GM18505 (cell line): ENCODE data around the gene COL9A1.

ENCODE experiments used
- ATAC-seq: cut with Tn5 transposase; IDR thresholded peaks from one replicate; pipeline ENCODE4 v1.9.1; 2021; ENCODE audit not compliant: unreplicated experiment
- POLR2A ChIP-seq: IDR thresholded peaks from 4 replicates; pipeline ENCODE4 v1.6.1; 2011; ENCODE audit warnings: borderline replicate concordance; ENCODE audit not compliant: insufficient read depth, insufficient read length; ENCODE audit errors: extremely low read depth

Gene COL9A1

GRCh38 chr6:70241031-70241430 lies 61.9 kb downstream of the COL9A1 start:
- TF ChIP-seq POLR2A: no peak
- ATAC-seq: no peak

- no peak for TF ChIP-seq POLR2A
- no peak for ATAC-seq
These were observed 66.5 kb downstream of the COL9A1 start for GRCh38 chr6:70236343-70236742.

GRCh38 chr6:70234561-70235236 lies 68.2 kb downstream of the COL9A1 start:
- TF ChIP-seq POLR2A: no peak
- no peak for ATAC-seq

- no peak for ATAC-seq
- TF ChIP-seq POLR2A: no peak
These were observed 71.6 kb downstream of the COL9A1 start for GRCh38 chr6:70231311-70231710.

GRCh38 chr6:70225055-70225454 lies 77.8 kb downstream of the COL9A1 start:
- no peak for TF ChIP-seq POLR2A
- ATAC-seq: no peak

- TF ChIP-seq POLR2A: no peak
These were observed 80.5 kb downstream of the COL9A1 start for GRCh38 chr6:70222439-70222749.

GRCh38 chr6:70221715-70222438 lies 81.0 kb downstream of the COL9A1 start:
- TF ChIP-seq POLR2A: no peak

More at GRCh38 chr6:70222439-70222749, 80.5 kb downstream of the COL9A1 start:
- no peak for ATAC-seq

GRCh38 chr6:70221025-70221714 lies 81.7 kb downstream of the COL9A1 start:
- no peak for TF ChIP-seq POLR2A
- ATAC-seq: no peak

More at GRCh38 chr6:70221715-70222438, 81.0 kb downstream of the COL9A1 start:
- no peak for ATAC-seq

- ATAC-seq: no peak
- no peak for TF ChIP-seq POLR2A
These were observed 82.8 kb downstream of the COL9A1 start for GRCh38 chr6:70219943-70220613.

- ATAC-seq: no peak
- TF ChIP-seq POLR2A: no peak
These were observed 86.1 kb downstream of the COL9A1 start for GRCh38 chr6:70216767-70217166.

- ATAC-seq: no peak
- no peak for TF ChIP-seq POLR2A
These were observed 87.3 kb downstream of the COL9A1 start for GRCh38 chr6:70215460-70216108.

GRCh38 chr6:70210462-70210861 lies 92.4 kb downstream of the COL9A1 start:
- no peak for ATAC-seq
- TF ChIP-seq POLR2A: no peak
